ENCODE measurements around the gene TRMT2B. TPM values are rescaled to one million over a fixed set of nuclear protein-coding genes. Genes with fewer than 3 reads are reported as not detected.

TRMT2B gene
- total RNA-seq, 2 experiments from 2014 or later: 27.9 to 28.0 TPM

- ChIA-PET POLR2A (no interaction called here), CTCF (no interaction called here)
- Mint-ChIP-seq H3K4me1 (ENCODE audit: low read depth) (no peaks in the 10 kb centered on the region), H3K9me3 (no peaks in the 10 kb centered on the region), H3K4me3 (no peak overlapping the region), H3K36me3 (ENCODE audit: low read depth) (no peaks in the 10 kb centered on the region), H3K27ac (no peak overlapping the region), H3K27me3 (peaks cover 24% of the 10 kb centered on the region)
- Histone ChIP-seq H3K4me3 (ENCODE audit: low read length) (no peak overlapping the region), H3K4me1 (ENCODE audit: insufficient read depth, low read length) (peaks cover 5% of the 10 kb centered on the region), H3K36me3 (ENCODE audit: insufficient read depth, low read length) (no peaks in the 10 kb centered on the region), H3K9me3 (ENCODE audit: control insufficient read depth in 1 of 2, insufficient read depth in 1 of 2, low read length in 2 of 2) (no peaks in the 10 kb centered on the region), H3K27me3 (ENCODE audit: control insufficient read depth in 1 of 2, insufficient read depth in 2 of 2, low read length in 2 of 2) (peaks cover 4 to 18% of the 10 kb centered on the region in 2 experiments), H3K27ac (ENCODE audit: low read depth in 1 of 2, low read length in 2 of 2) (no peak overlapping the region)
- DNase-seq: no peak
- no peak for TF ChIP-seq CTCF (IDR thresholded peaks at IDR 0.05)
- ATAC-seq (ENCODE audit: poor library complexity): no peak
- intact Hi-C loops (cut with DNase I, micrococcal nuclease): no loop called here
These were observed 29.3 kb upstream of the TRMT2B start for GRCh38 chrX:101081231-101081630.

- CTCF ChIA-PET: no interaction called here
- Histone ChIP-seq H3K4me1 (ENCODE audit: insufficient read depth, low read length) (peaks cover 5% of the 10 kb centered on the region), H3K36me3 (ENCODE audit: insufficient read depth, low read length) (no peaks in the 10 kb centered on the region), H3K27me3 (ENCODE audit: control insufficient read depth in 1 of 2, insufficient read depth in 2 of 2, low read length in 2 of 2) (peaks cover 4 to 18% of the 10 kb centered on the region in 2 experiments), H3K9me3 (ENCODE audit: control insufficient read depth in 1 of 2, insufficient read depth in 1 of 2, low read length in 2 of 2) (no peaks in the 10 kb centered on the region), H3K27ac (ENCODE audit: low read depth in 1 of 2, low read length in 2 of 2) (no peak overlapping the region), H3K4me3 (ENCODE audit: low read length) (no peak overlapping the region)
- ATAC-seq (ENCODE audit: poor library complexity) (no peak), DNase-seq (no peak)
- TF ChIP-seq CTCF (IDR thresholded peaks at IDR 0.05): no peak
- Mint-ChIP-seq H3K36me3 (ENCODE audit: low read depth) (no peaks in the 10 kb centered on the region), H3K4me1 (ENCODE audit: low read depth) (no peaks in the 10 kb centered on the region), H3K27me3 (peaks cover 24% of the 10 kb centered on the region), H3K9me3 (no peaks in the 10 kb centered on the region), H3K4me3 (no peak overlapping the region), H3K27ac (no peak overlapping the region)
- intact Hi-C loops (cut with DNase I, micrococcal nuclease): no loop called here
- POLR2A ChIA-PET: interaction anchor here (0.9 kb wide), 1 partner anchor 17 kb away, joined by 3 read pairs; the partner anchor contains the start of gene CENPI
These were observed 28.6 kb upstream of the TRMT2B start for GRCh38 chrX:101080326-101081124.

- Mint-ChIP-seq H3K4me3 (no peak overlapping the region), H3K9me3 (no peaks in the 10 kb centered on the region), H3K4me1 (ENCODE audit: low read depth) (no peaks in the 10 kb centered on the region), H3K36me3 (ENCODE audit: low read depth) (no peaks in the 10 kb centered on the region), H3K27me3 (peaks cover 24% of the 10 kb centered on the region), H3K27ac (no peak overlapping the region)
- Histone ChIP-seq H3K9me3 (ENCODE audit: control insufficient read depth in 1 of 2, insufficient read depth in 1 of 2, low read length in 2 of 2) (no peaks in the 10 kb centered on the region), H3K36me3 (ENCODE audit: insufficient read depth, low read length) (no peaks in the 10 kb centered on the region), H3K27ac (ENCODE audit: low read depth in 1 of 2, low read length in 2 of 2) (no peak overlapping the region), H3K27me3 (ENCODE audit: control insufficient read depth in 1 of 2, insufficient read depth in 2 of 2, low read length in 2 of 2) (peaks cover 4 to 18% of the 10 kb centered on the region in 2 experiments), H3K4me1 (ENCODE audit: insufficient read depth, low read length) (peaks cover 5% of the 10 kb centered on the region), H3K4me3 (ENCODE audit: low read length) (no peak overlapping the region)
- intact Hi-C loops (cut with DNase I, micrococcal nuclease): no loop called here
- ChIA-PET CTCF (no interaction called here), POLR2A (no interaction called here)
- no peak for DNase-seq
- no peak for TF ChIP-seq CTCF (IDR thresholded peaks at IDR 0.05)
- no peak for ATAC-seq (ENCODE audit: poor library complexity)
These were observed 27.9 kb upstream of the TRMT2B start for GRCh38 chrX:101079736-101080270.

Measured in CD4-positive, alpha-beta T cell (primary cell).